GM23338 (cell line): ENCODE results near the gene ABCA4. TPM values are rescaled to one million over a fixed set of nuclear protein-coding genes. Genes with fewer than 3 reads are reported as not detected.

ENCODE experiments used
- ATAC-seq: fragments of 200-7000 bp; cut with Tn5 transposase; 3 replicates; pipeline ENCODE4 v1.9.1; 2020
- DNase-seq: peaks from one replicate; pipeline ENCODE4 v3.0.0-alpha.2; 2015; ENCODE audit warnings: low spot score
- H2AFZ ChIP-seq: fragments of 200-600 bp; sonication (generic); 2 replicates; pipeline ENCODE4 v1.8.0; 2016; ENCODE audit warnings: antibody characterized with exemption, mild to moderate bottlenecking, moderate library complexity
- H3F3A ChIP-seq: fragments of 200-600 bp; sonication (generic); replicated peaks from 2 replicates; pipeline ENCODE4 v1.8.0; 2017; ENCODE audit warnings: antibody characterized with exemption, mixed run types, low read depth
- H3K27ac ChIP-seq: fragments of 200-600 bp; sonication (generic); 2 replicates; pipeline ENCODE4 v1.6.1; 2016; ENCODE audit warnings: low read depth
- H3K27me3 ChIP-seq: fragments of 200-600 bp; sonication (generic); 2 replicates; pipeline ENCODE4 v1.8.0; 2016; ENCODE audit warnings: mild to moderate bottlenecking, mixed run types, moderate library complexity; ENCODE audit not compliant: insufficient read depth
- H3K36me3 ChIP-seq: fragments of 200-600 bp; sonication (generic); 2 replicates; pipeline ENCODE4 v1.8.0; 2016; ENCODE audit warnings: mild to moderate bottlenecking; ENCODE audit not compliant: insufficient read depth
- H3K4me1 ChIP-seq: fragments of 200-600 bp; sonication (generic); 2 replicates; pipeline ENCODE4 v1.8.0; 2016; ENCODE audit warnings: mild to moderate bottlenecking, moderate library complexity; ENCODE audit not compliant: insufficient read depth
- H3K4me2 ChIP-seq: fragments of 200-600 bp; sonication (generic); 2 replicates; pipeline ENCODE4 v1.7.1; 2017; ENCODE audit warnings: mixed run types
- H3K4me3 ChIP-seq: fragments of 200-600 bp; sonication (generic); 2 replicates; pipeline ENCODE4 v1.6.1; 2016; ENCODE audit warnings: mixed run types
- H3K79me2 ChIP-seq: fragments of 200-600 bp; sonication (generic); replicated peaks from 2 replicates; pipeline ENCODE4 v1.8.0; 2017; ENCODE audit warnings: mild to moderate bottlenecking; ENCODE audit not compliant: insufficient read depth
- H3K9me2 ChIP-seq: fragments of 200-600 bp; sonication (generic); 2 replicates; pipeline ENCODE4 v1.8.0; 2017; ENCODE audit not compliant: insufficient read depth
- H4K20me1 ChIP-seq: fragments of 200-600 bp; sonication (generic); replicated peaks from 2 replicates; pipeline ENCODE4 v1.8.0; 2017; ENCODE audit warnings: mild to moderate bottlenecking; ENCODE audit not compliant: insufficient read depth
- H3K27ac Mint-ChIP-seq: 2 replicates; pipeline ENCODE4 v1.8.0; 2020; ENCODE audit warnings: inconsistent platforms, mild to moderate bottlenecking, moderate library complexity, mixed read lengths
- H3K27me3 Mint-ChIP-seq: 3 replicates; pipeline ENCODE4 v1.8.0; 2022; ENCODE audit warnings: low read depth, mild to moderate bottlenecking, moderate library complexity, mixed read lengths, inconsistent platforms; ENCODE audit not compliant: insufficient read depth, poor library complexity
- H3K36me3 Mint-ChIP-seq: 3 replicates; pipeline ENCODE4 v1.8.0; 2021; ENCODE audit warnings: low read depth, mild to moderate bottlenecking, inconsistent platforms, moderate library complexity, mixed read lengths
- H3K4me1 Mint-ChIP-seq: 3 replicates; pipeline ENCODE4 v1.8.0; 2020; ENCODE audit warnings: mild to moderate bottlenecking, inconsistent platforms, mixed read lengths
- H3K4me3 Mint-ChIP-seq: 3 replicates; pipeline ENCODE4 v1.8.0; 2021; ENCODE audit warnings: moderate library complexity, mild to moderate bottlenecking, inconsistent platforms, mixed read lengths
- H3K9me3 Mint-ChIP-seq: 3 replicates; pipeline ENCODE4 v1.8.0; 2020; ENCODE audit warnings: moderate library complexity, mild to moderate bottlenecking, inconsistent platforms, mixed read lengths
- CREB1 ChIP-seq: fragments of 250-450 bp; sonication (Bioruptor Pico); IDR thresholded peaks from 2 replicates; pipeline ENCODE4 v1.5.0; 2020; ENCODE audit warnings: low read depth, mild to moderate bottlenecking, moderate library complexity
- CTCF ChIP-seq, 2 experiments: fragments of 200-600 bp in 1 of 2; sonication (generic) in 1 of 2; conservative IDR thresholded peaks; 2 replicates each; pipeline versions ENCODE4 v1.5.1 to v1.6.1; 2016 to 2017; ENCODE audit warnings: antibody characterized with exemption in 2 of 2, low read depth in 2 of 2, mild to moderate bottlenecking in 2 of 2, moderate library complexity in 1 of 2
- EZH2 ChIP-seq: fragments of 200-600 bp; sonication (generic); IDR thresholded peaks from one replicate; pipeline ENCODE4 v1.8.0; 2017; ENCODE audit warnings: antibody characterized with exemption, mild to moderate bottlenecking, low read depth; ENCODE audit not compliant: unreplicated experiment
- EZH2phosphoT487 ChIP-seq: fragments of 200-600 bp; sonication (generic); IDR thresholded peaks from one replicate; pipeline ENCODE4 v1.8.1; 2018; ENCODE audit warnings: antibody characterized with exemption; ENCODE audit not compliant: unreplicated experiment
- JUNB ChIP-seq: IDR thresholded peaks from one replicate; pipeline ENCODE4 v1.6.1; 2016; ENCODE audit warnings: antibody characterized with exemption; ENCODE audit not compliant: unreplicated experiment
- NANOG ChIP-seq: IDR thresholded peaks from 2 replicates; pipeline ENCODE4 v1.6.1; 2016; ENCODE audit warnings: antibody characterized with exemption, borderline replicate concordance
- POLR2AphosphoS5 ChIP-seq: IDR thresholded peaks from 2 replicates; pipeline ENCODE4 v1.6.1; 2016; ENCODE audit warnings: antibody characterized with exemption, low read depth
- REST ChIP-seq: IDR thresholded peaks from one replicate; pipeline ENCODE4 v1.6.1; 2018; ENCODE audit warnings: antibody characterized with exemption; ENCODE audit not compliant: unreplicated experiment
- STAT1 ChIP-seq: IDR thresholded peaks from one replicate; pipeline ENCODE4 v1.6.1; 2016; ENCODE audit warnings: antibody characterized with exemption; ENCODE audit not compliant: unreplicated experiment
- ZNF114 ChIP-seq: fragments of 250-450 bp; sonication (Bioruptor Pico); IDR thresholded peaks from 2 replicates; pipeline ENCODE4 v1.5.0; 2020; ENCODE audit warnings: mild to moderate bottlenecking, moderate library complexity
- ZNF331 ChIP-seq: fragments of 250-450 bp; sonication (Bioruptor Pico); IDR thresholded peaks from 2 replicates; pipeline ENCODE4 v1.5.0; 2020; ENCODE audit warnings: low read depth, mild to moderate bottlenecking, moderate library complexity
- polyA plus RNA-seq: library from polyadenylated mRNA; unstranded; fragments of >200 nt; fragmentation: Nextera tagmentation; extraction: Ambion mirVana; gene quantifications from 2 replicates; pipeline ENCODE4 v1.2.1, GENCODE V29; 2016
- total RNA-seq: library from RNA; depleted of rRNA; stranded (reverse); fragments of >200 nt; shearing (Covaris generic); gene quantifications from 2 replicates; pipeline ENCODE4 v1.2.3, GENCODE V29; 2014
- TF ChIP-seq, protein P1 (sequence below): IDR thresholded peaks from 2 replicates; pipeline ENCODE4 v1.6.1; 2016; ENCODE audit warnings: antibody characterized with exemption
- TF ChIP-seq, protein P2 (sequence below): fragments of 250-450 bp; sonication (Bioruptor Pico); IDR thresholded peaks from 2 replicates; pipeline ENCODE4 v1.5.0; 2020; ENCODE audit warnings: mild to moderate bottlenecking, moderate library complexity

ABCA4 gene
- total and polyA plus RNA-seq, 2 experiments from 2014 or later: not detected

- TF ChIP-seq STAT1: no peak
- TF ChIP-seq REST: no peak
- no peak for TF ChIP-seq ZNF114 (CRISPR knock-in tag)
- TF ChIP-seq JUNB: no peak
- no peak for TF ChIP-seq EZH2phosphoT487
- TF ChIP-seq, protein P1, sequence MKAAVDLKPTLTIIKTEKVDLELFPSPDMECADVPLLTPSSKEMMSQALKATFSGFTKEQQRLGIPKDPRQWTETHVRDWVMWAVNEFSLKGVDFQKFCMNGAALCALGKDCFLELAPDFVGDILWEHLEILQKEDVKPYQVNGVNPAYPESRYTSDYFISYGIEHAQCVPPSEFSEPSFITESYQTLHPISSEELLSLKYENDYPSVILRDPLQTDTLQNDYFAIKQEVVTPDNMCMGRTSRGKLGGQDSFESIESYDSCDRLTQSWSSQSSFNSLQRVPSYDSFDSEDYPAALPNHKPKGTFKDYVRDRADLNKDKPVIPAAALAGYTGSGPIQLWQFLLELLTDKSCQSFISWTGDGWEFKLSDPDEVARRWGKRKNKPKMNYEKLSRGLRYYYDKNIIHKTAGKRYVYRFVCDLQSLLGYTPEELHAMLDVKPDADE: no peak
- TF ChIP-seq ZNF331 (CRISPR knock-in tag): no peak
- TF ChIP-seq NANOG: no peak
- TF ChIP-seq CTCF (conservative IDR thresholded peaks at IDR 0.05; ENCODE audit: low read depth in 2 of 2): no peak
- TF ChIP-seq EZH2: no peak
- TF ChIP-seq, protein P2, sequence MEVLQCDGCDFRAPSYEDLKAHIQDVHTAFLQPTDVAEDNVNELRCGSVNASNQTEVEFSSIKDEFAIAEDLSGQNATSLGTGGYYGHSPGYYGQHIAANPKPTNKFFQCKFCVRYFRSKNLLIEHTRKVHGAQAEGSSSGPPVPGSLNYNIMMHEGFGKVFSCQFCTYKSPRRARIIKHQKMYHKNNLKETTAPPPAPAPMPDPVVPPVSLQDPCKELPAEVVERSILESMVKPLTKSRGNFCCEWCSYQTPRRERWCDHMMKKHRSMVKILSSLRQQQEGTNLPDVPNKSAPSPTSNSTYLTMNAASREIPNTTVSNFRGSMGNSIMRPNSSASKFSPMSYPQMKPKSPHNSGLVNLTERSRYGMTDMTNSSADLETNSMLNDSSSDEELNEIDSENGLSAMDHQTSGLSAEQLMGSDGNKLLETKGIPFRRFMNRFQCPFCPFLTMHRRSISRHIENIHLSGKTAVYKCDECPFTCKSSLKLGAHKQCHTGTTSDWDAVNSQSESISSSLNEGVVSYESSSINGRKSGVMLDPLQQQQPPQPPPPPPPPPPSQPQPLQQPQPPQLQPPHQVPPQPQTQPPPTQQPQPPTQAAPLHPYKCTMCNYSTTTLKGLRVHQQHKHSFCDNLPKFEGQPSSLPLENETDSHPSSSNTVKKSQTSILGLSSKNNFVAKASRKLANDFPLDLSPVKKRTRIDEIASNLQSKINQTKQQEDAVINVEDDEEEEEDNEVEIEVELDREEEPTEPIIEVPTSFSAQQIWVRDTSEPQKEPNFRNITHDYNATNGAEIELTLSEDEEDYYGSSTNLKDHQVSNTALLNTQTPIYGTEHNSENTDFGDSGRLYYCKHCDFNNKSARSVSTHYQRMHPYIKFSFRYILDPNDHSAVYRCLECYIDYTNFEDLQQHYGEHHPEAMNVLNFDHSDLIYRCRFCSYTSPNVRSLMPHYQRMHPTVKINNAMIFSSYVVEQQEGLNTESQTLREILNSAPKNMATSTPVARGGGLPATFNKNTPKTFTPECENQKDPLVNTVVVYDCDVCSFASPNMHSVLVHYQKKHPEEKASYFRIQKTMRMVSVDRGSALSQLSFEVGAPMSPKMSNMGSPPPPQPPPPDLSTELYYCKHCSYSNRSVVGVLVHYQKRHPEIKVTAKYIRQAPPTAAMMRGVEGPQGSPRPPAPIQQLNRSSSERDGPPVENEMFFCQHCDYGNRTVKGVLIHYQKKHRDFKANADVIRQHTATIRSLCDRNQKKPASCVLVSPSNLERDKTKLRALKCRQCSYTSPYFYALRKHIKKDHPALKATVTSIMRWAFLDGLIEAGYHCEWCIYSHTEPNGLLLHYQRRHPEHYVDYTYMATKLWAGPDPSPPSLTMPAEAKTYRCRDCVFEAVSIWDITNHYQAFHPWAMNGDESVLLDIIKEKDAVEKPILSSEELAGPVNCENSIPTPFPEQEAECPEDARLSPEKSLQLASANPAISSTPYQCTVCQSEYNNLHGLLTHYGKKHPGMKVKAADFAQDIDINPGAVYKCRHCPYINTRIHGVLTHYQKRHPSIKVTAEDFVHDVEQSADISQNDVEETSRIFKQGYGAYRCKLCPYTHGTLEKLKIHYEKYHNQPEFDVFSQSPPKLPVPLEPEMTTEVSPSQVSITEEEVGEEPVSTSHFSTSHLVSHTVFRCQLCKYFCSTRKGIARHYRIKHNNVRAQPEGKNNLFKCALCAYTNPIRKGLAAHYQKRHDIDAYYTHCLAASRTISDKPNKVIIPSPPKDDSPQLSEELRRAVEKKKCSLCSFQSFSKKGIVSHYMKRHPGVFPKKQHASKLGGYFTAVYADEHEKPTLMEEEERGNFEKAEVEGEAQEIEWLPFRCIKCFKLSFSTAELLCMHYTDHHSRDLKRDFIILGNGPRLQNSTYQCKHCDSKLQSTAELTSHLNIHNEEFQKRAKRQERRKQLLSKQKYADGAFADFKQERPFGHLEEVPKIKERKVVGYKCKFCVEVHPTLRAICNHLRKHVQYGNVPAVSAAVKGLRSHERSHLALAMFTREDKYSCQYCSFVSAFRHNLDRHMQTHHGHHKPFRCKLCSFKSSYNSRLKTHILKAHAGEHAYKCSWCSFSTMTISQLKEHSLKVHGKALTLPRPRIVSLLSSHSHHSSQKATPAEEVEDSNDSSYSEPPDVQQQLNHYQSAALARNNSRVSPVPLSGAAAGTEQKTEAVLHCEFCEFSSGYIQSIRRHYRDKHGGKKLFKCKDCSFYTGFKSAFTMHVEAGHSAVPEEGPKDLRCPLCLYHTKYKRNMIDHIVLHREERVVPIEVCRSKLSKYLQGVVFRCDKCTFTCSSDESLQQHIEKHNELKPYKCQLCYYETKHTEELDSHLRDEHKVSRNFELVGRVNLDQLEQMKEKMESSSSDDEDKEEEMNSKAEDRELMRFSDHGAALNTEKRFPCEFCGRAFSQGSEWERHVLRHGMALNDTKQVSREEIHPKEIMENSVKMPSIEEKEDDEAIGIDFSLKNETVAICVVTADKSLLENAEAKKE (CRISPR knock-in tag): no peak
- no peak for TF ChIP-seq POLR2AphosphoS5
- TF ChIP-seq CREB1 (CRISPR knock-in tag): no peak
- Histone ChIP-seq H3F3A (no peaks in the 10 kb centered on the region), H3K4me2 (no peak overlapping the region), H3K9me2 (no peaks in the 10 kb centered on the region), H3K27me3 (no peaks in the 10 kb centered on the region), H3K36me3 (no peaks in the 10 kb centered on the region), H3K4me1 (peaks cover 6% of the 10 kb centered on the region; the same call in 1 of the 2 replicates), H3K79me2 (no peaks in the 10 kb centered on the region), H3K4me3 (no peak overlapping the region), H4K20me1 (no peaks in the 10 kb centered on the region), H2AFZ (no peak overlapping the region), H3K27ac (no peak overlapping the region)
- peaks cover 31% of the 10 kb centered on the region for H3K27me3 Mint-ChIP-seq
- no peaks in the 10 kb centered on the region for H3K9me3 Mint-ChIP-seq
- DNase-seq (no peak), ATAC-seq (no peak)
- no peak overlapping the region for H3K4me3 Mint-ChIP-seq
- H3K4me1 Mint-ChIP-seq: peaks cover 4% of the 10 kb centered on the region
- no peak overlapping the region for H3K27ac Mint-ChIP-seq
- no peaks in the 10 kb centered on the region for H3K36me3 Mint-ChIP-seq
Measured at GRCh38 chr1:94060720-94061119, 60.2 kb downstream of the ABCA4 start.
